HepG2 (cell line): Measurements from ENCODE around the gene CCDC57. TPM values are rescaled to one million over a fixed set of nuclear protein-coding genes. Genes with fewer than 3 reads are reported as not detected.

Source experiments
- ARID2 ChIP-seq: sonication (generic); formaldehyde crosslinking; IDR thresholded peaks from 2 replicates; pipeline ENCODE4 v1.8.1; 2022; ENCODE audit warnings: mild to moderate bottlenecking, missing genetic modification reagents, borderline replicate concordance
- GABPB1 ChIP-seq: IDR thresholded peaks from 2 replicates; pipeline ENCODE4 v1.6.1; 2016; ENCODE audit warnings: mild to moderate bottlenecking, missing genetic modification reagents, moderate library complexity, missing compliant biosample characterization
- HOXA9 ChIP-seq: sonication (generic); formaldehyde crosslinking; IDR thresholded peaks from 2 replicates; pipeline ENCODE4 v1.8.1; 2022; ENCODE audit warnings: missing genetic modification reagents, mild to moderate bottlenecking, moderate library complexity, borderline replicate concordance
- KDM1A ChIP-seq: IDR thresholded peaks from 2 replicates; pipeline ENCODE4 v1.6.1; 2016; ENCODE audit warnings: missing compliant biosample characterization
- KDM4B ChIP-seq: sonication (generic); formaldehyde crosslinking; IDR thresholded peaks from 2 replicates; pipeline ENCODE4 v1.4.0; 2020; ENCODE audit warnings: missing genetic modification reagents
- NFKB2 ChIP-seq: sonication (generic); formaldehyde crosslinking; IDR thresholded peaks from 2 replicates; pipeline ENCODE4 v1.4.0; 2020; ENCODE audit warnings: missing genetic modification reagents, borderline replicate concordance
- PAF1 ChIP-seq: IDR thresholded peaks from 2 replicates; pipeline ENCODE4 v1.6.1; 2016; ENCODE audit warnings: missing genetic modification reagents, missing compliant biosample characterization
- PAX8 ChIP-seq: sonication (generic); formaldehyde crosslinking; IDR thresholded peaks from 2 replicates; pipeline ENCODE4 v1.8.0; 2022; ENCODE audit warnings: mild to moderate bottlenecking, missing genetic modification reagents, borderline replicate concordance
- SOX6 ChIP-seq, 2 experiments: fragments of 450-650 bp in 1 of 2; sonication (generic) in 1 of 2; formaldehyde crosslinking in 1 of 2; IDR thresholded peaks; 2 replicates each; pipeline versions ENCODE4 v1.4.0 to v1.6.1; 2017 to 2020; ENCODE audit warnings: antibody characterized with exemption in 1 of 2, mild to moderate bottlenecking in 1 of 2, missing genetic modification reagents in 1 of 2
- SRY ChIP-seq: sonication (generic); formaldehyde crosslinking; IDR thresholded peaks from 2 replicates; pipeline ENCODE4 v1.8.0; 2022; ENCODE audit warnings: mild to moderate bottlenecking, missing genetic modification reagents
- SSRP1 ChIP-seq: IDR thresholded peaks from 2 replicates; pipeline ENCODE4 v1.6.1; 2016; ENCODE audit warnings: control low read depth
- ZNF260 ChIP-seq: sonication (generic); formaldehyde crosslinking; IDR thresholded peaks from 2 replicates; pipeline ENCODE4 v1.4.0; 2020; ENCODE audit warnings: missing genetic modification reagents, low read depth, mild to moderate bottlenecking, borderline replicate concordance
- ZNF687 ChIP-seq: sonication (generic); formaldehyde crosslinking; IDR thresholded peaks from 2 replicates; pipeline ENCODE4 v1.5.1; 2020; ENCODE audit warnings: mild to moderate bottlenecking, missing genetic modification reagents, moderate library complexity
- ZNF878 ChIP-seq: sonication (generic); formaldehyde crosslinking; IDR thresholded peaks from 2 replicates; pipeline ENCODE4 v1.8.1; 2023; ENCODE audit warnings: mild to moderate bottlenecking, missing genetic modification reagents, moderate library complexity
- polyA plus RNA-seq, 8 experiments: library from polyadenylated mRNA; depleted of rRNA in 3 of 8; stranded (reverse) in 7 of 8; unstranded in 1 of 8; fragments of >200 nt; fragmentation: Illumina TruSeq in 4 of 8; extraction: Trizol in 4 of 8; gene quantifications; 2 replicates each; pipeline versions ENCODE4 v1.2.1 to v1.2.3, GENCODE V29; 2011 to 2016; ENCODE audit warnings: low read depth in 4 of 8, missing spikeins in 1 of 8, mixed read lengths in 1 of 8; ENCODE audit not compliant: insufficient read depth in 1 of 8
- total RNA-seq, 5 experiments: library from RNA; depleted of rRNA; stranded (reverse); fragments of >200 nt; fragmentation: Illumina TruSeq; extraction: Trizol; gene quantifications; 2 replicates each; pipeline ENCODE4 v1.2.3, GENCODE V29; 2016; ENCODE audit warnings: low read depth in 1 of 5
- TF ChIP-seq, protein P1 (sequence below): sonication (generic); formaldehyde crosslinking; IDR thresholded peaks from 2 replicates; pipeline ENCODE4 v1.4.0; 2020; ENCODE audit warnings: missing genetic modification reagents
- TF ChIP-seq, protein P2 (sequence below): sonication (generic); formaldehyde crosslinking; conservative IDR thresholded peaks from 2 replicates; pipeline ENCODE4 v1.5.0; 2020; ENCODE audit warnings: missing genetic modification reagents
- TF ChIP-seq, protein P3 (sequence below): sonication (generic); formaldehyde crosslinking; IDR thresholded peaks from 2 replicates; pipeline ENCODE4 v1.5.1; 2020; ENCODE audit warnings: mild to moderate bottlenecking, missing genetic modification reagents, borderline replicate concordance

Gene CCDC57
- total and polyA plus RNA-seq, 2 of the 13 experiments (the other 11 are each of a cell fraction or from before 2014, with no cell fraction given) = 59.3 to 59.9 TPM

- no peak for TF ChIP-seq HOXA9
- peak; percentile 75; the same call in 1 of the 2 replicates for TF ChIP-seq SRY (CRISPR knock-in tag)
- TF ChIP-seq, protein P1, sequence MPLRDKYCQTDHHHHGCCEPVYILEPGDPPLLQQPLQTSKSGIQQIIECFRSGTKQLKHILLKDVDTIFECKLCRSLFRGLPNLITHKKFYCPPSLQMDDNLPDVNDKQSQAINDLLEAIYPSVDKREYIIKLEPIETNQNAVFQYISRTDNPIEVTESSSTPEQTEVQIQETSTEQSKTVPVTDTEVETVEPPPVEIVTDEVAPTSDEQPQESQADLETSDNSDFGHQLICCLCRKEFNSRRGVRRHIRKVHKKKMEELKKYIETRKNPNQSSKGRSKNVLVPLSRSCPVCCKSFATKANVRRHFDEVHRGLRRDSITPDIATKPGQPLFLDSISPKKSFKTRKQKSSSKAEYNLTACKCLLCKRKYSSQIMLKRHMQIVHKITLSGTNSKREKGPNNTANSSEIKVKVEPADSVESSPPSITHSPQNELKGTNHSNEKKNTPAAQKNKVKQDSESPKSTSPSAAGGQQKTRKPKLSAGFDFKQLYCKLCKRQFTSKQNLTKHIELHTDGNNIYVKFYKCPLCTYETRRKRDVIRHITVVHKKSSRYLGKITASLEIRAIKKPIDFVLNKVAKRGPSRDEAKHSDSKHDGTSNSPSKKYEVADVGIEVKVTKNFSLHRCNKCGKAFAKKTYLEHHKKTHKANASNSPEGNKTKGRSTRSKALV (CRISPR knock-in tag) = 0 out of 2 replicates have a peak, but pooled peaks have one; percentile 49
- peak; percentile 91; the same call in 1 of the 2 replicates for TF ChIP-seq PAF1 (CRISPR knock-in tag)
- TF ChIP-seq, protein P2, sequence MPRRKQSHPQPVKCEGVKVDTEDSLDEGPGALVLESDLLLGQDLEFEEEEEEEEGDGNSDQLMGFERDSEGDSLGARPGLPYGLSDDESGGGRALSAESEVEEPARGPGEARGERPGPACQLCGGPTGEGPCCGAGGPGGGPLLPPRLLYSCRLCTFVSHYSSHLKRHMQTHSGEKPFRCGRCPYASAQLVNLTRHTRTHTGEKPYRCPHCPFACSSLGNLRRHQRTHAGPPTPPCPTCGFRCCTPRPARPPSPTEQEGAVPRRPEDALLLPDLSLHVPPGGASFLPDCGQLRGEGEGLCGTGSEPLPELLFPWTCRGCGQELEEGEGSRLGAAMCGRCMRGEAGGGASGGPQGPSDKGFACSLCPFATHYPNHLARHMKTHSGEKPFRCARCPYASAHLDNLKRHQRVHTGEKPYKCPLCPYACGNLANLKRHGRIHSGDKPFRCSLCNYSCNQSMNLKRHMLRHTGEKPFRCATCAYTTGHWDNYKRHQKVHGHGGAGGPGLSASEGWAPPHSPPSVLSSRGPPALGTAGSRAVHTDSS = no peak
- 0 out of 2 replicates have a peak, but pooled peaks have one; percentile 38 for TF ChIP-seq PAX8
- peak; percentile 19 for TF ChIP-seq GABPB1
- TF ChIP-seq ZNF260 (CRISPR knock-in tag) = 0 out of 2 replicates have a peak, but pooled peaks have one; percentile 96
- peak; percentile 78 for TF ChIP-seq NFKB2 (CRISPR knock-in tag)
- TF ChIP-seq ARID2 = peak; percentile 67
- 0 out of 2 replicates have a peak, but pooled peaks have one; percentile 26 for TF ChIP-seq ZNF878 (CRISPR knock-in tag)
- peak; percentile 86 for TF ChIP-seq ZNF687 (CRISPR knock-in tag)
- TF ChIP-seq KDM1A = peak; percentile 49; the same call in 1 of the 2 replicates
- TF ChIP-seq, protein P3, sequence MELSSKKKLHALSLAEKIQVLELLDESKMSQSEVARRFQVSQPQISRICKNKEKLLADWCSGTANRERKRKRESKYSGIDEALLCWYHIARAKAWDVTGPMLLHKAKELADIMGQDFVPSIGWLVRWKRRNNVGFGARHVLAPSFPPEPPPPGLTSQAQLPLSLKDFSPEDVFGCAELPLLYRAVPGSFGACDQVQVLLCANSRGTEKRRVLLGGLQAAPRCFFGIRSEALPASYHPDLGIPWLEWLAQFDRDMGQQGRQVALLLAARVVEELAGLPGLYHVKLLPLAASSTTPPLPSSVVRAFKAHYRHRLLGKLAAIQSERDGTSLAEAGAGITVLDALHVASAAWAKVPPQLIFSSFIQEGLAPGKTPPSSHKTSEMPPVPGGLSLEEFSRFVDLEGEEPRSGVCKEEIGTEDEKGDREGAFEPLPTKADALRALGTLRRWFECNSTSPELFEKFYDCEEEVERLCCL (CRISPR knock-in tag) = peak; percentile 76; the same call in 1 of the 2 replicates
- peak; percentile 96 for TF ChIP-seq SSRP1 (CRISPR knock-in tag)
- TF ChIP-seq SOX6 (IDR thresholded peaks at IDR 0.05) = no peak
- peak; percentile 70 for TF ChIP-seq SOX6 (CRISPR knock-in tag; IDR thresholded peaks at IDR 0.05)
- TF ChIP-seq KDM4B (CRISPR knock-in tag) = 0 out of 2 replicates have a peak, but pooled peaks have one; percentile 71
These were observed 30.5 kb upstream of the CCDC57 start (continued) for GRCh38 chr17:82242977-82243647.
